Endothelial cell (in vitro differentiated cells): ENCODE results near the gene TMEM154. TPM values are rescaled to one million over a fixed set of nuclear protein-coding genes. Genes with fewer than 3 reads are reported as not detected.

Source experiments
- DNase-seq: peaks from one replicate; pipeline ENCODE4 v3.0.0; 2021; ENCODE audit warnings: low spot score
- H3K27ac Mint-ChIP-seq: one replicate; pipeline ENCODE4 v1.8.0; 2021; ENCODE audit warnings: mixed read lengths, inconsistent platforms; ENCODE audit not compliant: unreplicated experiment
- H3K27me3 Mint-ChIP-seq: one replicate; pipeline ENCODE4 v1.8.0; 2021; ENCODE audit warnings: mild to moderate bottlenecking, moderate library complexity, mixed read lengths, inconsistent platforms; ENCODE audit not compliant: unreplicated experiment
- H3K36me3 Mint-ChIP-seq: one replicate; pipeline ENCODE4 v1.8.0; 2021; ENCODE audit warnings: mild to moderate bottlenecking, low read depth, mixed read lengths, inconsistent platforms; ENCODE audit not compliant: unreplicated experiment
- H3K4me1 Mint-ChIP-seq: one replicate; pipeline ENCODE4 v1.8.0; 2021; ENCODE audit warnings: mild to moderate bottlenecking, mixed read lengths, inconsistent platforms; ENCODE audit not compliant: unreplicated experiment
- H3K4me3 Mint-ChIP-seq: one replicate; pipeline ENCODE4 v1.8.0; 2021; ENCODE audit warnings: mild to moderate bottlenecking, mixed read lengths, inconsistent platforms; ENCODE audit not compliant: unreplicated experiment
- H3K9me3 Mint-ChIP-seq: one replicate; pipeline ENCODE4 v1.8.0; 2021; ENCODE audit warnings: mixed read lengths, inconsistent platforms; ENCODE audit not compliant: unreplicated experiment
- CTCF ChIP-seq: fragments of 200-600 bp; sonication (generic); IDR thresholded peaks from one replicate; pipeline ENCODE4 v1.5.0; 2021; ENCODE audit warnings: antibody characterized with exemption; ENCODE audit not compliant: unreplicated experiment
- total RNA-seq: library from RNA; stranded (reverse); fragmentation: NEBNext Ultra II Directional; extraction: Animal tissue kit (Norgen Biotek cat#: 25700); gene quantifications from one replicate; pipeline ENCODE4 v1.2.1, GENCODE V29; 2021; ENCODE audit not compliant: unreplicated experiment

TMEM154 gene
- total RNA-seq, 1 donor from 2014 or later: 6.7 TPM

- peaks cover 2% of the 10 kb centered on the region for H3K4me1 Mint-ChIP-seq
- H3K9me3 Mint-ChIP-seq: no peaks in the 10 kb centered on the region
- H3K27me3 Mint-ChIP-seq: peaks cover 5% of the 10 kb centered on the region
- DNase-seq: peak; percentile 7
- no peaks in the 10 kb centered on the region for H3K36me3 Mint-ChIP-seq
- no peak overlapping the region for H3K27ac Mint-ChIP-seq
- H3K4me3 Mint-ChIP-seq: no peak overlapping the region
- TF ChIP-seq CTCF: no peak
These were observed 30.1 kb upstream of the TMEM154 start for GRCh38 chr4:152709675-152710438.

- TF ChIP-seq CTCF: no peak
- no peak overlapping the region for H3K4me3 Mint-ChIP-seq
- no peaks in the 10 kb centered on the region for H3K9me3 Mint-ChIP-seq
- DNase-seq: no peak
- peaks cover 2% of the 10 kb centered on the region for H3K4me1 Mint-ChIP-seq
- H3K27ac Mint-ChIP-seq: no peak overlapping the region
- H3K36me3 Mint-ChIP-seq: no peaks in the 10 kb centered on the region
- peaks cover 5% of the 10 kb centered on the region for H3K27me3 Mint-ChIP-seq
These were observed 29.0 kb upstream of the TMEM154 start for GRCh38 chr4:152708796-152709195.

GRCh38 chr4:152708361-152708760 is 28.6 kb upstream of the TMEM154 start:
- Mint-ChIP-seq H3K4me3 (no peak overlapping the region), H3K4me1 (peaks cover 2% of the 10 kb centered on the region), H3K27me3 (peaks cover 5% of the 10 kb centered on the region), H3K36me3 (peaks cover 3% of the 10 kb centered on the region), H3K9me3 (no peaks in the 10 kb centered on the region), H3K27ac (no peak overlapping the region)
- no peak for TF ChIP-seq CTCF
- DNase-seq: no peak

- peaks cover 4% of the 10 kb centered on the region for H3K36me3 Mint-ChIP-seq
- H3K27me3 Mint-ChIP-seq: peaks cover 5% of the 10 kb centered on the region
These were observed 27.8 kb upstream of the TMEM154 start for GRCh38 chr4:152707632-152708031.

More at GRCh38 chr4:152707632-152708031, 27.8 kb upstream of the TMEM154 start:
- TF ChIP-seq CTCF: no peak
- peaks cover 2% of the 10 kb centered on the region for H3K4me1 Mint-ChIP-seq
- H3K4me3 Mint-ChIP-seq: no peak overlapping the region
- DNase-seq: no peak
- no peaks in the 10 kb centered on the region for H3K9me3 Mint-ChIP-seq
- no peak overlapping the region for H3K27ac Mint-ChIP-seq
